Heart left ventricle (tissue), 16 donors: ENCODE data around the gene KCNK1. TPM values are rescaled to one million over a fixed set of nuclear protein-coding genes. Genes with fewer than 3 reads are reported as not detected.

Experiments
- ATAC-seq, 4 donors: fragments of 200-7000 bp; cut with Tn5 transposase; one replicate each; pipeline ENCODE4 v1.9.1; 2020 to 2022; ENCODE audit warnings: moderate library complexity in 4 of 4, mild to moderate bottlenecking in 3 of 4, moderate number of reproducible peaks in 1 of 4
- DNase-seq, 5 donors: peaks; one replicate each; pipeline ENCODE4 v3.0.0-alpha.2; 2020
- H3K27ac ChIP-seq, 12 donors: fragments of 200-600 bp; sonication (generic) in 4 of 12; one replicate each; pipeline versions ENCODE4 v1.5.0 to v1.8.0; 2016 to 2022; ENCODE audit warnings: mild to moderate bottlenecking in 2 of 12
- H3K27me3 ChIP-seq, 9 donors: fragments of 200-600 bp; sonication (generic) in 2 of 9; one replicate each; pipeline versions ENCODE4 v1.5.1 to v1.8.0; 2016 to 2022; ENCODE audit warnings: mild to moderate bottlenecking in 3 of 9
- H3K36me3 ChIP-seq, 9 donors: fragments of 200-600 bp; sonication (generic) in 2 of 9; one replicate each; pipeline versions ENCODE4 v1.5.0 to v1.8.0; 2018 to 2022; ENCODE audit warnings: mild to moderate bottlenecking in 2 of 9
- H3K4me1 ChIP-seq, 12 donors: fragments of 200-600 bp; sonication (generic) in 4 of 12; one replicate each; pipeline versions ENCODE4 v1.5.0 to v1.8.0; 2016 to 2022; ENCODE audit warnings: mild to moderate bottlenecking in 3 of 12
- H3K4me3 ChIP-seq, 12 donors: fragments of 200-600 bp; sonication (generic) in 4 of 12; one replicate each; pipeline versions ENCODE4 v1.5.0 to v1.8.0; 2017 to 2022; ENCODE audit warnings: mild to moderate bottlenecking in 9 of 12, moderate library complexity in 4 of 12
- H3K9me3 ChIP-seq, 12 donors: fragments of 200-600 bp; sonication (generic) in 4 of 12; one replicate each; pipeline versions ENCODE4 v1.5.0 to v1.8.0; 2016 to 2022; ENCODE audit warnings: mild to moderate bottlenecking in 1 of 12
- POLR2A ChIP-seq, 2 donors: fragments of 450-650 bp; IDR thresholded peaks; one replicate each; pipeline ENCODE4 v1.6.1; 2017; ENCODE audit warnings: antibody characterized with exemption in 2 of 2, mild to moderate bottlenecking in 2 of 2, moderate library complexity in 2 of 2
- WGBS, 4 donors: extraction: QIAGEN DNeasy Blood & Tissue Kit in 2 of 4; methylation state at CpG; one replicate each; pipeline versions ENCODE4 v1.1.5 to v1.1.7; 2013 to 2018; 5-methylcytosine and 5-hydroxymethylcytosine counted together
- intact Hi-C, 10 donors: fragments of 100-400 bp; cut with DNase I; formaldehyde crosslinking; loops; one replicate each; pipeline versions ENCODE4 v1.11.1 to v1.14.2; 2022
- polyA plus RNA-seq, 2 donors: library from polyadenylated mRNA; stranded (reverse); fragments of 200-250 nt; gene quantifications; one replicate each; pipeline ENCODE4 v1.2.3, GENCODE V29; 2013
- total RNA-seq, 9 donors: library from RNA; depleted of rRNA in 2 of 9; stranded (reverse); fragments of >200 nt in 2 of 9; fragmentation: NEBNext Ultra II Directional in 3 of 9; extraction: Animal tissue kit (Norgen Biotek cat#: 25700) in 3 of 9; gene quantifications; one replicate each; pipeline versions ENCODE4 v1.1.0 to v1.2.4, GENCODE V29; 2016 to 2023
- TF ChIP-seq, protein P1 (sequence below), 12 donors: fragments of 200-600 bp; sonication (generic) in 4 of 12; IDR thresholded peaks; one replicate each; pipeline versions ENCODE4 v1.5.0 to v1.8.0; 2018 to 2022; ENCODE audit warnings: antibody characterized with exemption in 12 of 12, mild to moderate bottlenecking in 5 of 12
- donor health status: ischemic (EF 13 %, LVEDD 7.1; RV severe dilation, severe dysfunction).
- donor health status: healthy with polysubstance abuse.
- donor health status: DM: no; HTN: yes; CAD: no.
- donor health status: DM: no; HTN: no; CAD: no.
- donor health status: ischemic (EF 25% LVEDD 6.9; RV normal size, moderate dysfunction).
- donor health status: ischemic (EF 25% LVEDD 5.7; RV mildly dilated, moderate dysfunction).
- donor health status: healthy.
- donor health status: DM: yes; HTN: yes; CAD: no.
- donor health status: ischemic (EF 35%, LVEDD 5.7; RV mildly dilated, moderate dysfunction).
- donor health status: nonischemic (EF 11% LVEDD 7.7; RV severe dilation, severe dysfunction).
- donor health status: DM: yes; HTN: yes; CAD: no.
- donor health status: PGD.
- donor health status: ischemic (EF 29% LVEDD 5.4; RV normal size, mild dysfunction).
- donor health status: nonischemic (EF 23%, LVEDD 6.1; RV moderate dilation, normal function).

The KCNK1 gene
- total and polyA plus RNA-seq, 11 donors: 5.9 to 28.3 (median 10.5) TPM

DNA sequence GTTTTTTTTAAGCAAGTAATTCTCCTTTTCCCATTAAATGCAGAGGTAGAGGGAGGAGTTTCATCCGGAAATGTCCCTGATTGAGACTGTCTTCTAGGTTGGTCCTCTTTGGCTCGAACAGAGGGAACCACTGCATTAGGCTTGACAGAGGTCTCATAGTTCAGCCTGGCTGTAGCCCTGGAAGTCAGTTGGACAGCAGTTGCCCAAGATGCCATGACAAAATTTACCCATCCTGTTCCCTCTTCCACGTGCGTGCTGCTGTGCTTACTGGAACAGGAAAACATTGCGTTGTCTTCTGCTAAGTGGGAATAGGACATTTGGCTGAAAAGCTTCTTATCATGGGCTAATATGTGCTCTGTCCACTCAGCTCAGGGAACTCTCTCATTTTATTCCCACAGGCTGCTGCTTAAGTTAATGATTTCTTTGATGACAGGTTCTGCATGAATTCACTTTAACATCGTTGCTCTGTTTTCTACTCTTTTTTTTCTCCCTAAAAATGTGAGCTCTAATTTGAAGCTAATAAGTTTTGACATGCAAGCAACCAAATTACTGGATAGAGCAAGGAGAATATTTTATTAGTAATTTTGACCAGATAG, 18.0 kb downstream of the KCNK1 start:
- Histone ChIP-seq H3K27me3 (no peaks in the 10 kb centered on the region), H3K9me3 (no peaks in the 10 kb centered on the region), H3K4me1 (no peaks in the 10 kb centered on the region), H3K36me3 (no peaks in the 10 kb centered on the region), H3K27ac (no peak overlapping the region), H3K4me3 (no peak overlapping the region)
- intact Hi-C loops: loop anchor here in 1 of 10 donors (10.0 kb wide), 1 partner anchor 163 kb away; no protein-coding TSS in a partner anchor
- WGBS, 4 donors: 79 to 84% (median 81%) methylated on average over 6 of the region's 6 CpGs
- TF ChIP-seq POLR2A (IDR thresholded peaks at IDR 0.05): no peak
- TF ChIP-seq, protein P1, sequence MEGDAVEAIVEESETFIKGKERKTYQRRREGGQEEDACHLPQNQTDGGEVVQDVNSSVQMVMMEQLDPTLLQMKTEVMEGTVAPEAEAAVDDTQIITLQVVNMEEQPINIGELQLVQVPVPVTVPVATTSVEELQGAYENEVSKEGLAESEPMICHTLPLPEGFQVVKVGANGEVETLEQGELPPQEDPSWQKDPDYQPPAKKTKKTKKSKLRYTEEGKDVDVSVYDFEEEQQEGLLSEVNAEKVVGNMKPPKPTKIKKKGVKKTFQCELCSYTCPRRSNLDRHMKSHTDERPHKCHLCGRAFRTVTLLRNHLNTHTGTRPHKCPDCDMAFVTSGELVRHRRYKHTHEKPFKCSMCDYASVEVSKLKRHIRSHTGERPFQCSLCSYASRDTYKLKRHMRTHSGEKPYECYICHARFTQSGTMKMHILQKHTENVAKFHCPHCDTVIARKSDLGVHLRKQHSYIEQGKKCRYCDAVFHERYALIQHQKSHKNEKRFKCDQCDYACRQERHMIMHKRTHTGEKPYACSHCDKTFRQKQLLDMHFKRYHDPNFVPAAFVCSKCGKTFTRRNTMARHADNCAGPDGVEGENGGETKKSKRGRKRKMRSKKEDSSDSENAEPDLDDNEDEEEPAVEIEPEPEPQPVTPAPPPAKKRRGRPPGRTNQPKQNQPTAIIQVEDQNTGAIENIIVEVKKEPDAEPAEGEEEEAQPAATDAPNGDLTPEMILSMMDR (IDR thresholded peaks at IDR 0.05): no peak
- DNase-seq (no peak), ATAC-seq (no peak)

DNA sequence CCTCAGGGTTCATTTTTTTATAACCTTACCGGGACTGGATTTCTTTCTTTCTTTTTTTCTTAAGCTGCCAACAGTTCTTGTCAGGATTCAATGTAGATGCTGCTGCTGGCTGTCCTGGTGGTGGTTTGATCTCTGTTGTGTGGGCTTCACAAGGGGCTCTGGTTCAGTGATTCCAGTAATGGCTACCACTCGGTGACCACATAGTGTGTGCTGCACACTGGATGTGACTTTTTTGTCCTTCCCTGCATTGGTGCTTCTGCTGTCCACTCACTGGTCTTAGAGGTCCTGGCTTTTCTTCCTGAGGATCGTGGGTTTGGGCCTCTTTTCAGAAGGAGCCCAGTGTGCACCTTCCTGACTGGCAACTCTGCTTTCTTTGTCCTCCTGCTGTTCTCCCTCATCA, 18.5 kb downstream of the KCNK1 start:
- no peaks in the 10 kb centered on the region for H3K27me3 ChIP-seq
- intact Hi-C loops: loop anchor here in 1 of 10 donors (10.0 kb wide), 1 partner anchor 162 kb away; no protein-coding TSS in a partner anchor
- DNase-seq (no peak), ATAC-seq (no peak)
- H3K27ac ChIP-seq: no peak overlapping the region
- H3K36me3 ChIP-seq: no peaks in the 10 kb centered on the region
- no peaks in the 10 kb centered on the region for H3K9me3 ChIP-seq
- no peak overlapping the region for H3K4me3 ChIP-seq
- H3K4me1 ChIP-seq: no peaks in the 10 kb centered on the region
- TF ChIP-seq, protein P1 (IDR thresholded peaks at IDR 0.05): no peak
- no peak for TF ChIP-seq POLR2A (IDR thresholded peaks at IDR 0.05)
- WGBS, 4 donors: 81 to 90% (median 84%) methylated on average over 3 of the region's 3 CpGs

DNA sequence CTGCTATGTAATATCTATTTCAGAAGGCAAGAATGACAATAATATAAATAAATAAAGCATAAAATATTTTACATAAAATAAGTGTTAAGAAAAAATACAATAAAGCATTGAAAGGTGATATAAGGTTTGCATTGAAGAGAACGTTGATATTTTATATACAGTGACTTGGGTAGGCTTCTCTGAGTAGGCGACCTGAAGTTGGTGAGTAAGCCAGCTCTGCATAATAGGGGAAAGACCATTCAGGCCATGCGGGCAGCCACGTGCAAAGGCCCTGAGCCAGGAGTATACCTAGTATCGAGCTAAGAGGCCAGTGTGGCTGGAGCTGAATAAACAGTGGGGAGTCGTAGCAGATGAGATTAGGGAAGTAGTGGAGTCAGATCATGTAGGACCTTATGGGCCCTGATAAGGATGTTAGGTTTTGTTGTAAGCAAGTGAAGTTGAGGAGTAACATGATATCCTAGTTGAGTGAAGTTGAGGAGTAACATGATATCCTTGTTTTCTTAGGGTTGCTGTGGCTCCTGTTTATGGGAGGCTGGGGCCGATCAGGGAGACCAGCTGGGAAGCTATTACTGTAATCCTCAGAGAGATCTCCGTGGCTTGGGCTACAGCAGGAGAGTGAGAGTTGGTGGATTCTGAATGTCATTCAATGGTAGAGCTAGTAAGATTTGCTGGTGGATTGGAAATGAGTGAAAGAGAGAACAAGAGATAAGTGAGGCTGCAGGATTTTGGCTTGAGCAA, 22.0 kb downstream of the KCNK1 start:
- 55 to 61% (median 60%) methylated on average over 8 of the region's 8 CpGs for WGBS, 4 donors
- Histone ChIP-seq H3K9me3 (no peaks in the 10 kb centered on the region), H3K4me1 (no peaks in the 10 kb centered on the region), H3K27me3 (no peaks in the 10 kb centered on the region), H3K36me3 (no peaks in the 10 kb centered on the region), H3K4me3 (no peak overlapping the region), H3K27ac (no peak overlapping the region)
- DNase-seq (no peak), ATAC-seq (no peak)
- TF ChIP-seq, protein P1 (IDR thresholded peaks at IDR 0.05): no peak
- TF ChIP-seq POLR2A (IDR thresholded peaks at IDR 0.05): no peak
- intact Hi-C loops: loop anchor here in 1 of 10 donors (10.0 kb wide), 1 partner anchor 159 kb away; no protein-coding TSS in a partner anchor

DNA sequence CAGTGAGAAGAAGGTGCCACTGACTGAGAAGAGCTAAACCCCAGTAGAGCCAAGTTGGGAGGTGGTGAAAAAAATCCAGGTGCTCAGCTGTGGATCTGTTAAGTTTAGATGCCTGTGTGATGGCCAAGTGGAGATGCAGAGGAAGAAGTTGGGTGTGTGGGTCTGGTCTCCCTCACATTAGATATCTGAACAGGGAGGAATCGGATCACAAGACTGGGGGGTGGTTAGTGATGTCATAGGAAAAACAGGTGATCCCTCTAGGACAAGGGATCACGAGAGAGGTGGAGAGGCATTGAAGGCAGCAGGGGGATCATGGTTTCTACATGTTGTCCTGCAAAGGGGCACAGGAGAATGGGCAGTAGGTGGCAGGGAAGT, 22.6 kb downstream of the KCNK1 start:
- WGBS, 4 donors: 79 to 93% (median 85%) methylated on average over 2 of the region's 2 CpGs
- no peak for DNase-seq
- Histone ChIP-seq H3K4me3 (no peak overlapping the region), H3K4me1 (no peaks in the 10 kb centered on the region), H3K27me3 (no peaks in the 10 kb centered on the region), H3K27ac (no peak overlapping the region), H3K36me3 (no peaks in the 10 kb centered on the region), H3K9me3 (no peaks in the 10 kb centered on the region)
- TF ChIP-seq, protein P1 (IDR thresholded peaks at IDR 0.05): no peak
- TF ChIP-seq POLR2A (IDR thresholded peaks at IDR 0.05): no peak
- intact Hi-C loops: loop anchor here in 1 of 10 donors (10.0 kb wide), 1 partner anchor 158 kb away; no protein-coding TSS in a partner anchor
- no peak for ATAC-seq
